GM11168 (cell line): ENCODE data around the gene SLC30A1.

Source experiments
- in situ Hi-C: fragments of 300-500 bp; cut with MboI; formaldehyde crosslinking; loops from one replicate; pipeline ENCODE4 v1.12.0; 2022; ENCODE audit warnings: low sequenced_read_pairs; ENCODE audit not compliant: unreplicated experiment

The SLC30A1 gene

GRCh38 chr1:211527888-211528287 lies 51.1 kb downstream of the SLC30A1 start:
- in situ Hi-C loops = no loop called here

- in situ Hi-C loops = no loop called here
These were observed 52.0 kb downstream of the SLC30A1 start for GRCh38 chr1:211527006-211527405.

- in situ Hi-C loops = no loop called here
These were observed 52.9 kb downstream of the SLC30A1 start for GRCh38 chr1:211526101-211526500.

- in situ Hi-C loops = no loop called here
These were observed 53.8 kb downstream of the SLC30A1 start for GRCh38 chr1:211525101-211525676.

DNA sequence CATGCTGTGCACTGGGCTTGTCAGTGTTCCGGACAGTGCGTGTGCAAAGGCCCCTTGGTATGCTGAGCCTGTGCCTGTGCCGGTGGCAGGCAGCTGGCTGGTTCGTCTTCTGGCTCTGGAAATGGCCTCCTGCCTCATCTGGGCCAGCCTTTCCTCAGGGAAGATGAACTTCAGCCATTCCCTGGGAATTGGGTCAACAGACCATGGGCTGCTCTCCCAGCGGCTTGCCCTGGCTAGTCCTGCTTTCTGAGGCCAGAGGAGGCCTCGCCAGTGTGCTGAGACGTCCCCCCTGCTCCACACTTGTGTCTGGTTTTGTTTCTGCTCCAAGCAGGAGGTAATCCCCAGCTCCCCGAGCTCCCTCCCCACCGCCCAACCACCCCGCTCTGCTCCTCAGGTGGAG lies 54.4 kb downstream of the SLC30A1 start:
- in situ Hi-C loops = no loop called here

DNA sequence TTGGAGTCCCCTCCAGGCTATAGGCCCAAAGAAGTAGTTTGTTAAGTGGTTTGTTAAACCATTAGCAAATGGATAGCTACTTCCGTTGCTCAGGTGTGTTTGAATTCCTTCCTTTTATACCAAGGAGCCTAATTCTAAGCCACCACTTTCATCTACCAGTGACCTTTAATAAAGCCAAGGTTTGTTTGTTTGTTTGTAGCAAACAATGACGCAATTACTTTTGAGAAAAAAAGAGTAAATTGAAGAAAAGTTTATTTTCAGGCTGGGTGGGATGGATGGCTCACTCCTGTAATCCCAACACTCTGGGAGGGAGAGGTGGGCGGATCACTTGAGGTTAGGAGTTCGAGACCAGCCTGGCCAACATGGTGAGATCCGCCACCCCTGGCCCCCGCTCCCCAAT lies 56.2 kb downstream of the SLC30A1 start:
- in situ Hi-C loops = no loop called here
